Epithelial cell of esophagus (primary cell): Measurements from ENCODE around the gene GATAD2B.

ENCODE experiments used
- DNase-seq: peaks from one replicate; pipeline ENCODE4 v3.0.0; 2010; ENCODE audit warnings: low read depth
- H3K4me3 ChIP-seq: 2 replicates; pipeline ENCODE4 v1.5.1; 2011; ENCODE audit warnings: mild to moderate bottlenecking, low read length, control low read depth
- TF ChIP-seq, protein P1 (sequence below): IDR thresholded peaks from 2 replicates; pipeline ENCODE4 v1.5.1; 2011; ENCODE audit warnings: low read depth, mild to moderate bottlenecking, low read length, control low read depth, inconsistent platforms; ENCODE audit not compliant: insufficient read depth; ENCODE audit errors: missing control alignments

Gene GATAD2B

GRCh38 chr1:153929426-153929825 lies 6.7 kb upstream of the GATAD2B start:
- TF ChIP-seq, protein P1, sequence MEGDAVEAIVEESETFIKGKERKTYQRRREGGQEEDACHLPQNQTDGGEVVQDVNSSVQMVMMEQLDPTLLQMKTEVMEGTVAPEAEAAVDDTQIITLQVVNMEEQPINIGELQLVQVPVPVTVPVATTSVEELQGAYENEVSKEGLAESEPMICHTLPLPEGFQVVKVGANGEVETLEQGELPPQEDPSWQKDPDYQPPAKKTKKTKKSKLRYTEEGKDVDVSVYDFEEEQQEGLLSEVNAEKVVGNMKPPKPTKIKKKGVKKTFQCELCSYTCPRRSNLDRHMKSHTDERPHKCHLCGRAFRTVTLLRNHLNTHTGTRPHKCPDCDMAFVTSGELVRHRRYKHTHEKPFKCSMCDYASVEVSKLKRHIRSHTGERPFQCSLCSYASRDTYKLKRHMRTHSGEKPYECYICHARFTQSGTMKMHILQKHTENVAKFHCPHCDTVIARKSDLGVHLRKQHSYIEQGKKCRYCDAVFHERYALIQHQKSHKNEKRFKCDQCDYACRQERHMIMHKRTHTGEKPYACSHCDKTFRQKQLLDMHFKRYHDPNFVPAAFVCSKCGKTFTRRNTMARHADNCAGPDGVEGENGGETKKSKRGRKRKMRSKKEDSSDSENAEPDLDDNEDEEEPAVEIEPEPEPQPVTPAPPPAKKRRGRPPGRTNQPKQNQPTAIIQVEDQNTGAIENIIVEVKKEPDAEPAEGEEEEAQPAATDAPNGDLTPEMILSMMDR = no peak
- no peak overlapping the region for H3K4me3 ChIP-seq
- no peak for DNase-seq

- DNase-seq = no peak
- H3K4me3 ChIP-seq = no peak overlapping the region
- TF ChIP-seq, protein P1 = no peak
Measured at GRCh38 chr1:153928791-153929341, 6.1 kb upstream of the GATAD2B start.

DNA sequence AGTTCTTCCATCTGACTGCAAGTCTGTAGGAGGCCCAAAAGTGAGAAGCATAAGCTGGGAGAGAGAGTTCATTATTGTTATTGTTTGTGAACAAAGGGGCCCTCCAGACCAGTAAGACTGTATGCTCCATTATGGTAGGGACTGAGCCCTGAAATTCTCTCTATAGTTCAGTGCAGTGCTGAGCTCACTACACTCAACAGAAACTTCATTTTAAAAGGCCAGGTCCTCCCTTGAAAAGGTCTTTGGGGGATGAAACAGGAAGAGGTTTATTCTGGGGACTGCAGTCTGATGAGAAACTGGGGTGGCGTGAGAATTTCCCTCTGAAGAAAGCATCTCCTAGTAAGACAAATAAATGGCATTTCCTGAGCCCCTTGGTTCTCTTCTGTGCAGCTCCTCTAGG lies 5.5 kb upstream of the GATAD2B start:
- H3K4me3 ChIP-seq = no peak overlapping the region
- no peak for DNase-seq
- TF ChIP-seq, protein P1 = no peak

DNA sequence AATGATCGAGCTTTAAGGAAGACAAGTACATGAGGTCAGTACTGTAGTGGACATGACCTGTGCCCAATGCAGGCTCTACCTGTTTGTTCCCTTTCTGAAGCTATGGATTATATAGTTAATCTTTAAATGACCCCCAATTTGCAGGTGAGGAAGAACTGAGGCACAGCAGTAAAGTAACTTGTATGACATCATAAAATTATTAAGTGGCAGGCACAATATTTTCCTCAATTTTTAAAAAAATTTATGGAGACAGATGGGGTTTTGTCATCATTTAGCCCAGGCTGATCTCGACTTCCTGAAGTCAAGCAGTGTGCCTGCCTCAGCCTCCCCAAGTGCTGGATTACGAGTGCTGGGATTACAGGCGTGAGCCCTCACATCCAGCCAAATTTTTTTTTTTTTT lies 3.6 kb upstream of the GATAD2B start:
- no peak overlapping the region for H3K4me3 ChIP-seq
- DNase-seq = no peak
- TF ChIP-seq, protein P1 = no peak

DNA sequence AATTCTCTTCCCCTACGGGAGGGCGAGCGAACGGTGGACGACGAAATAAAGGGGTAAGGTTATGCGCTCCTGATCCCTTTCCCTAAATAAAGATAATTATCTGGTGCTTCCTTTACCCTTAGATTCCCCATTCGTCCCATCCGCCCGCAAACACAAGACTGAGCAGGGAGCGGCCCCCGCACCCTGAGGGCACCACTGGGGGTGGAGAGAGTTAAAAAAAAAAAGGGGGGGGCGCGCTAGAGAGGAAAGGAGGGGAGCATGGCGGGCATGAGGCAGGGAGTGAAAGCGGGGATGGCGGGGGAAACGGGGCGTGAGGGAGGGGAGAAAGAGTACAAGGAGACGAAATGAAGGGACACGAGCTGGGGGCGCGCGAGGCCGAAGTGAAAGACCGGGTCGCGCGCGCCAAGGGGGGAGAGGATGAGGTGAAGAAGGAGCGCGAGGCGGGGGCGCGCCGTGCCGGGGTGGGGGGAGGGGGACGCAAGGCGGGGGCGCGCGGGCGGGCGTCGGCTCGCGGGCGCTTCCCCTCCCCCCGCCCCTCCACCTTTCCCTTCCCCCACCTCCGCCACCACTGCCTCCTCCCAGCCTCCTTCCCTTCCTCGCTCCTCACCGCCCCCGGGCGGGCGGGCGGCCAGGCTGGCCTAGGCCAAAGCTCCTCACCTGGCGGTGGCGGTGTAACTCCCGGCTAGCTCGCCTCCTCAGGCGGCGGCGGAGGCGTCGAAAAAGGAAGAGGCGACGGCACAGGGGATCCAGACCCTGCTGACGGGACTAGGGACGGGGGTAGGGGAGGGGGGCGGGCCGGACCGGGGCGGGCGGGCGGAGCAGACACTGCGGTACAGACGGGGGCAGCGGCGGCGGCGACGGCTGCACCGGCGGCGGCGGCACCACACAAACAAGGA lies 448 bp downstream of the GATAD2B start:
- DNase-seq = peak; percentile 32
- TF ChIP-seq, protein P1 = no peak
- H3K4me3 ChIP-seq = peak overlapping the region; percentile 79

- H3K4me3 ChIP-seq = peak overlapping the region; percentile 79
- TF ChIP-seq, protein P1 = no peak
- DNase-seq = peak; percentile 21
Measured at GRCh38 chr1:153921803-153922075, 1.0 kb downstream of the GATAD2B start.

DNA sequence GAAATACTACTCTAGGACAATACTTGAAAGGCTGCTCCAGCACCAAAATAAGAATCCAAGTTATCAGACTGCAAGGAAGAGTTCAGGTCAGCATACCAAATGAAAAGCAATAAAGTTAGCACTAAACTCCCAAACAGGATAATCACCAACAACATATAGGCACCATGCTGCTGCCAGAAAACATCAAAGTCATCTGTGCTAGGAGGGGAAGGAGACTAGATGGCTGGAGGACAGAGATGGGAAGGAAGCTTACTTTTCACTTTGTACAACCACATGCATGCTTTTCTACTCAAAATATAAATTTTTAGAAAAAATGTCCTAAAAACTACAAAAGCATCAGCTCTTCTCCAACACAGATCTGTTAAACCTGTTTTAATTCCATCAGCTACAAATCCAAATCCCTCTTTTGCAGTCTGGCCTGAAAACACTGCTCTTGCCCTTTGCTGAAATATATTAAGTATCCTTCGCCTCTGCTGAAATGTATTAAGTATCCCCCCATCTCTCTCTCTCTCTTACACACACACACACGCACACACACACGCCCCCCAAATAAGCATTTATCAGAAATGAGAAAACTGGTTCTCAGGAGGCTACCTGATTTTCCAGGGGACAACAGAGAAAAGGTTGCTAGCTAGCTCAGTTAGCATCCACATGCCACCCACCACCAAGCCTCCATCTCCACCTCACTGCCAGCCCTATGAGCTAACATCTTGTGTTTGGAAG lies 1.5 kb downstream of the GATAD2B start:
- DNase-seq = no peak
- TF ChIP-seq, protein P1 = no peak
- H3K4me3 ChIP-seq = peak overlapping the region; percentile 79
